Posterior cingulate gyrus (tissue), 11 donors: ENCODE data around the gene EHMT1.
A peak's percentile ranks its signal among the peaks of the same experiment; 100 is the strongest.
"Not testable (repeated sequence)": the region's sequence is repeated elsewhere in the genome, so short reads cannot be mapped to it uniquely, and the experiment has no call there.

ENCODE experiments used
- DNase-seq, 10 donors: peaks; one replicate each; pipeline versions ENCODE4 v3.0.0 to v3.0.0-alpha.2; 2020 to 2021; ENCODE audit warnings: mixed read lengths in 3 of 10
- intact Hi-C: fragments of 100-400 bp; cut with DNase I; formaldehyde crosslinking; loops from one replicate; pipeline ENCODE4 v1.15.1; 2023

EHMT1 gene

GRCh38 chr9:137705906-137706305 lies 87.1 kb downstream of the EHMT1 start:
- no peak for DNase-seq
- intact Hi-C loops, result no loop called here

GRCh38 chr9:137707361-137707760 lies 88.6 kb downstream of the EHMT1 start:
- DNase-seq, result no peak
- intact Hi-C loops, result no loop called here

- no peak for DNase-seq
- intact Hi-C loops, result no loop called here
Observed at GRCh38 chr9:137708590-137709284, 89.9 kb downstream of the EHMT1 start.

GRCh38 chr9:137709411-137710101 lies 90.8 kb downstream of the EHMT1 start:
- intact Hi-C loops, result no loop called here
- DNase-seq, result no peak

GRCh38 chr9:137710704-137711103 lies 91.9 kb downstream of the EHMT1 start:
- intact Hi-C loops, result no loop called here
- peak in 4 of 10 donors; percentile 37 to 91 (median 45) for DNase-seq

- intact Hi-C loops, result no loop called here
- no peak for DNase-seq
Observed at GRCh38 chr9:137711678-137712105, 92.9 kb downstream of the EHMT1 start.

GRCh38 chr9:137715321-137715720 lies 96.5 kb downstream of the EHMT1 start:
- intact Hi-C loops, result no loop called here
- DNase-seq, result peak in 1 of 10 donors; percentile 18

GRCh38 chr9:137715866-137716693 lies 97.3 kb downstream of the EHMT1 start:
- intact Hi-C loops, DNase-seq: not testable (repeated sequence)

- intact Hi-C loops, result no loop called here
- no peak for DNase-seq
Observed at GRCh38 chr9:137716694-137717287, 98.0 kb downstream of the EHMT1 start.

GRCh38 chr9:137717776-137718327 lies 99.0 kb downstream of the EHMT1 start:
- intact Hi-C loops, result no loop called here
- DNase-seq, result no peak

GRCh38 chr9:137719194-137719593 lies 100.4 kb downstream of the EHMT1 start:
- intact Hi-C loops, result no loop called here
- DNase-seq, result no peak

GRCh38 chr9:137720571-137721110 lies 101.8 kb downstream of the EHMT1 start:
- intact Hi-C loops, result no loop called here
- DNase-seq, result no peak

- intact Hi-C loops, result no loop called here
- DNase-seq, result no peak
Observed at GRCh38 chr9:137721479-137721878, 102.7 kb downstream of the EHMT1 start.

- no peak for DNase-seq
- intact Hi-C loops, result no loop called here
Observed at GRCh38 chr9:137721899-137722298, 103.1 kb downstream of the EHMT1 start.

- intact Hi-C loops, result no loop called here
- no peak for DNase-seq
Observed at GRCh38 chr9:137722481-137722880, 103.7 kb downstream of the EHMT1 start.

- intact Hi-C loops, DNase-seq: not testable (repeated sequence)
Observed at GRCh38 chr9:137723356-137723755, 104.6 kb downstream of the EHMT1 start.

- DNase-seq, result peak in 1 of 10 donors; percentile 58
- intact Hi-C loops, result no loop called here
Observed at GRCh38 chr9:137723783-137724445, 105.1 kb downstream of the EHMT1 start.

- DNase-seq, result peak in 2 of 10 donors; percentile 55 to 58
- intact Hi-C loops, result no loop called here
Observed at GRCh38 chr9:137724818-137725240, 106.0 kb downstream of the EHMT1 start.

- DNase-seq, result peak in 2 of 10 donors; percentile 58 to 66
- intact Hi-C loops, result no loop called here
Observed at GRCh38 chr9:137725598-137725997, 106.8 kb downstream of the EHMT1 start.

- intact Hi-C loops, result not testable (repeated sequence)
Observed at GRCh38 chr9:137726336-137726735, 107.5 kb downstream of the EHMT1 start.

More at GRCh38 chr9:137726336-137726735, 107.5 kb downstream of the EHMT1 start:
- not testable (repeated sequence) for DNase-seq
